HEK293 (cell line): ENCODE results near the gene ARHGEF40.

Source experiments
- BCL11B ChIP-seq: fragments of 450-650 bp; formaldehyde crosslinking; IDR thresholded peaks from 2 replicates; pipeline ENCODE4 v1.5.1; 2016; ENCODE audit warnings: low read depth, missing biosample characterization, missing genetic modification characterization
- IKZF3 ChIP-seq: fragments of 450-650 bp; IDR thresholded peaks from 2 replicates; pipeline ENCODE4 v1.5.0; 2018; ENCODE audit warnings: missing biosample characterization, mild to moderate bottlenecking, missing genetic modification characterization, moderate library complexity
- INSM2 ChIP-seq: fragments of 450-650 bp; formaldehyde crosslinking; IDR thresholded peaks from 2 replicates; pipeline ENCODE4 v1.5.1; 2016; ENCODE audit warnings: missing biosample characterization, missing genetic modification characterization
- KLF8 ChIP-seq: fragments of 450-650 bp; formaldehyde crosslinking; IDR thresholded peaks from 2 replicates; pipeline ENCODE4 v1.5.1; 2016; ENCODE audit warnings: missing biosample characterization, missing genetic modification characterization
- KLF9 ChIP-seq: fragments of 450-650 bp; formaldehyde crosslinking; IDR thresholded peaks from 2 replicates; pipeline ENCODE4 v1.5.1; 2016; ENCODE audit warnings: missing biosample characterization, missing genetic modification characterization, low read depth
- YY2 ChIP-seq: fragments of 450-650 bp; formaldehyde crosslinking; IDR thresholded peaks from 2 replicates; pipeline ENCODE4 v1.5.1; 2016; ENCODE audit warnings: missing biosample characterization, missing genetic modification characterization
- ZBTB1 ChIP-seq: fragments of 450-650 bp; formaldehyde crosslinking; IDR thresholded peaks from 2 replicates; pipeline ENCODE4 v1.5.1; 2016; ENCODE audit warnings: missing biosample characterization, missing genetic modification characterization
- ZBTB20 ChIP-seq: fragments of 450-650 bp; formaldehyde crosslinking; IDR thresholded peaks from 2 replicates; pipeline ENCODE4 v1.5.1; 2016; ENCODE audit warnings: missing biosample characterization, missing genetic modification characterization
- ZIC2 ChIP-seq: fragments of 450-650 bp; formaldehyde crosslinking; IDR thresholded peaks from 2 replicates; pipeline ENCODE4 v1.5.1; 2016; ENCODE audit warnings: missing biosample characterization, missing genetic modification characterization
- ZNF132 ChIP-seq: fragments of 450-650 bp; formaldehyde crosslinking; IDR thresholded peaks from 2 replicates; pipeline ENCODE4 v1.5.1; 2017; ENCODE audit warnings: missing biosample characterization, missing genetic modification characterization, borderline replicate concordance
- ZNF169 ChIP-seq: fragments of 450-650 bp; formaldehyde crosslinking; IDR thresholded peaks from 2 replicates; pipeline ENCODE4 v1.5.1; 2016; ENCODE audit warnings: missing biosample characterization, missing genetic modification characterization
- ZNF174 ChIP-seq: fragments of 450-650 bp; formaldehyde crosslinking; IDR thresholded peaks from 2 replicates; pipeline ENCODE4 v1.5.0; 2017; ENCODE audit warnings: missing biosample characterization, mild to moderate bottlenecking, missing genetic modification characterization
- ZNF175 ChIP-seq: fragments of 450-650 bp; formaldehyde crosslinking; IDR thresholded peaks from 2 replicates; pipeline ENCODE4 v1.5.1; 2016; ENCODE audit warnings: missing biosample characterization, missing genetic modification characterization
- ZNF184 ChIP-seq: fragments of 450-650 bp; IDR thresholded peaks from 2 replicates; pipeline ENCODE4 v1.5.1; 2018; ENCODE audit warnings: missing biosample characterization, mild to moderate bottlenecking, missing genetic modification characterization
- ZNF24 ChIP-seq: fragments of 450-650 bp; formaldehyde crosslinking; IDR thresholded peaks from 2 replicates; pipeline ENCODE4 v1.5.1; 2016; ENCODE audit warnings: missing biosample characterization, missing genetic modification characterization
- ZNF292 ChIP-seq: fragments of 450-650 bp; formaldehyde crosslinking; IDR thresholded peaks from 2 replicates; pipeline ENCODE4 v1.5.1; 2016; ENCODE audit warnings: low read depth, missing biosample characterization, missing genetic modification characterization, borderline replicate concordance
- ZNF391 ChIP-seq: fragments of 450-650 bp; formaldehyde crosslinking; IDR thresholded peaks from 2 replicates; pipeline ENCODE4 v1.5.1; 2016; ENCODE audit warnings: low read depth, missing biosample characterization, missing genetic modification characterization, borderline replicate concordance
- ZNF48 ChIP-seq: fragments of 450-650 bp; formaldehyde crosslinking; IDR thresholded peaks from 2 replicates; pipeline ENCODE4 v1.5.1; 2016; ENCODE audit warnings: missing biosample characterization, missing genetic modification characterization
- ZNF514 ChIP-seq: fragments of 450-650 bp; formaldehyde crosslinking; IDR thresholded peaks from 2 replicates; pipeline ENCODE4 v1.5.1; 2016; ENCODE audit warnings: missing biosample characterization, missing genetic modification characterization
- ZNF529 ChIP-seq: fragments of 450-650 bp; formaldehyde crosslinking; IDR thresholded peaks from 2 replicates; pipeline ENCODE4 v1.5.1; 2017; ENCODE audit warnings: missing genetic modification characterization, missing biosample characterization; ENCODE audit not compliant: insufficient replicate concordance
- ZNF596 ChIP-seq: fragments of 450-650 bp; IDR thresholded peaks from 2 replicates; pipeline ENCODE4 v1.5.0; 2018; ENCODE audit warnings: missing biosample characterization, mild to moderate bottlenecking, missing genetic modification characterization, moderate library complexity
- ZNF621 ChIP-seq: fragments of 450-650 bp; formaldehyde crosslinking; IDR thresholded peaks from 2 replicates; pipeline ENCODE4 v1.5.1; 2017; ENCODE audit warnings: missing biosample characterization, missing genetic modification characterization
- ZNF660 ChIP-seq: fragments of 450-650 bp; IDR thresholded peaks from 2 replicates; pipeline ENCODE4 v1.5.1; 2018; ENCODE audit warnings: missing biosample characterization, mild to moderate bottlenecking, missing genetic modification characterization
- ZNF664 ChIP-seq: fragments of 450-650 bp; formaldehyde crosslinking; IDR thresholded peaks from 2 replicates; pipeline ENCODE4 v1.5.1; 2016; ENCODE audit warnings: missing biosample characterization, missing genetic modification characterization
- ZNF747 ChIP-seq: fragments of 450-650 bp; formaldehyde crosslinking; IDR thresholded peaks from 2 replicates; pipeline ENCODE4 v1.5.1; 2016; ENCODE audit warnings: missing biosample characterization, missing genetic modification characterization
- ZNF768 ChIP-seq: fragments of 450-650 bp; formaldehyde crosslinking; IDR thresholded peaks from 2 replicates; pipeline ENCODE4 v1.5.1; 2018; ENCODE audit warnings: missing biosample characterization, mild to moderate bottlenecking, missing genetic modification characterization
- ZNF792 ChIP-seq: fragments of 450-650 bp; formaldehyde crosslinking; IDR thresholded peaks from 2 replicates; pipeline ENCODE4 v1.5.1; 2016; ENCODE audit warnings: missing biosample characterization, missing genetic modification characterization
- TF ChIP-seq, protein P1 (sequence below): sonication (generic); formaldehyde crosslinking; IDR thresholded peaks from 2 replicates; pipeline ENCODE4 v1.8.1; 2022; ENCODE audit warnings: mild to moderate bottlenecking, moderate library complexity, missing genetic modification reagents
- TF ChIP-seq, protein P2 (sequence below): fragments of 450-650 bp; formaldehyde crosslinking; IDR thresholded peaks from 2 replicates; pipeline ENCODE4 v1.5.1; 2017; ENCODE audit warnings: missing biosample characterization, missing genetic modification characterization
- TF ChIP-seq, protein P3 (sequence below): fragments of 450-650 bp; formaldehyde crosslinking; conservative IDR thresholded peaks from 2 replicates; pipeline ENCODE4 v1.5.1; 2016; ENCODE audit warnings: low read depth, missing biosample characterization, missing genetic modification characterization

The ARHGEF40 gene

GRCh38 chr14:21103710-21104447 lies 33.8 kb downstream of the ARHGEF40 start (continued):
- TF ChIP-seq ZNF132 (no peak), ZBTB20 (tag by site-specific recombination) (peak; percentile 93), ZNF24 (tag by site-specific recombination) (peak; percentile 92), ZNF292 (tag by site-specific recombination) (no peak), YY2 (tag by site-specific recombination) (no peak), ZNF792 (tag by site-specific recombination) (no peak), ZNF596 (tag by site-specific recombination) (peak; percentile 9; the same call in 1 of the 2 replicates), ZIC2 (tag by site-specific recombination) (peak; percentile 38; the same call in 1 of the 2 replicates), IKZF3 (tag by site-specific recombination) (no peak), ZNF747 (tag by site-specific recombination) (no peak), BCL11B (tag by site-specific recombination) (peak; percentile 66), ZNF621 (tag by site-specific recombination) (no peak), ZNF529 (no peak), KLF8 (tag by site-specific recombination) (peak; percentile 97), ZNF660 (tag by site-specific recombination) (peak; percentile 89), ZNF768 (no peak), ZNF174 (no peak), ZNF391 (tag by site-specific recombination) (peak; percentile 70; the same call in 1 of the 2 replicates), ZNF184 (tag by site-specific recombination) (peak; percentile 85), ZNF175 (tag by site-specific recombination) (no peak), ZNF169 (tag by site-specific recombination) (no peak), ZNF664 (tag by site-specific recombination) (no peak), ZNF48 (tag by site-specific recombination) (no peak), KLF9 (tag by site-specific recombination) (peak; percentile 46), ZBTB1 (tag by site-specific recombination) (no peak), INSM2 (peak; percentile 77), ZNF514 (no peak)
- TF ChIP-seq, protein P1, sequence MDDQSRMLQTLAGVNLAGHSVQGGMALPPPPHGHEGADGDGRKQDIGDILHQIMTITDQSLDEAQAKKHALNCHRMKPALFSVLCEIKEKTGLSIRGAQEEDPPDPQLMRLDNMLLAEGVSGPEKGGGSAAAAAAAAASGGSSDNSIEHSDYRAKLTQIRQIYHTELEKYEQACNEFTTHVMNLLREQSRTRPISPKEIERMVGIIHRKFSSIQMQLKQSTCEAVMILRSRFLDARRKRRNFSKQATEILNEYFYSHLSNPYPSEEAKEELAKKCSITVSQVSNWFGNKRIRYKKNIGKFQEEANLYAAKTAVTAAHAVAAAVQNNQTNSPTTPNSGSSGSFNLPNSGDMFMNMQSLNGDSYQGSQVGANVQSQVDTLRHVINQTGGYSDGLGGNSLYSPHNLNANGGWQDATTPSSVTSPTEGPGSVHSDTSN (CRISPR knock-in tag) = no peak; the same call in 1 of the 2 replicates
- TF ChIP-seq, protein P2, sequence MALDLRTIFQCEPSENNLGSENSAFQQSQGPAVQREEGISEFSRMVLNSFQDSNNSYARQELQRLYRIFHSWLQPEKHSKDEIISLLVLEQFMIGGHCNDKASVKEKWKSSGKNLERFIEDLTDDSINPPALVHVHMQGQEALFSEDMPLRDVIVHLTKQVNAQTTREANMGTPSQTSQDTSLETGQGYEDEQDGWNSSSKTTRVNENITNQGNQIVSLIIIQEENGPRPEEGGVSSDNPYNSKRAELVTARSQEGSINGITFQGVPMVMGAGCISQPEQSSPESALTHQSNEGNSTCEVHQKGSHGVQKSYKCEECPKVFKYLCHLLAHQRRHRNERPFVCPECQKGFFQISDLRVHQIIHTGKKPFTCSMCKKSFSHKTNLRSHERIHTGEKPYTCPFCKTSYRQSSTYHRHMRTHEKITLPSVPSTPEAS (tag by site-specific recombination) = no peak; the same call in 1 of the 2 replicates
- TF ChIP-seq, protein P3, sequence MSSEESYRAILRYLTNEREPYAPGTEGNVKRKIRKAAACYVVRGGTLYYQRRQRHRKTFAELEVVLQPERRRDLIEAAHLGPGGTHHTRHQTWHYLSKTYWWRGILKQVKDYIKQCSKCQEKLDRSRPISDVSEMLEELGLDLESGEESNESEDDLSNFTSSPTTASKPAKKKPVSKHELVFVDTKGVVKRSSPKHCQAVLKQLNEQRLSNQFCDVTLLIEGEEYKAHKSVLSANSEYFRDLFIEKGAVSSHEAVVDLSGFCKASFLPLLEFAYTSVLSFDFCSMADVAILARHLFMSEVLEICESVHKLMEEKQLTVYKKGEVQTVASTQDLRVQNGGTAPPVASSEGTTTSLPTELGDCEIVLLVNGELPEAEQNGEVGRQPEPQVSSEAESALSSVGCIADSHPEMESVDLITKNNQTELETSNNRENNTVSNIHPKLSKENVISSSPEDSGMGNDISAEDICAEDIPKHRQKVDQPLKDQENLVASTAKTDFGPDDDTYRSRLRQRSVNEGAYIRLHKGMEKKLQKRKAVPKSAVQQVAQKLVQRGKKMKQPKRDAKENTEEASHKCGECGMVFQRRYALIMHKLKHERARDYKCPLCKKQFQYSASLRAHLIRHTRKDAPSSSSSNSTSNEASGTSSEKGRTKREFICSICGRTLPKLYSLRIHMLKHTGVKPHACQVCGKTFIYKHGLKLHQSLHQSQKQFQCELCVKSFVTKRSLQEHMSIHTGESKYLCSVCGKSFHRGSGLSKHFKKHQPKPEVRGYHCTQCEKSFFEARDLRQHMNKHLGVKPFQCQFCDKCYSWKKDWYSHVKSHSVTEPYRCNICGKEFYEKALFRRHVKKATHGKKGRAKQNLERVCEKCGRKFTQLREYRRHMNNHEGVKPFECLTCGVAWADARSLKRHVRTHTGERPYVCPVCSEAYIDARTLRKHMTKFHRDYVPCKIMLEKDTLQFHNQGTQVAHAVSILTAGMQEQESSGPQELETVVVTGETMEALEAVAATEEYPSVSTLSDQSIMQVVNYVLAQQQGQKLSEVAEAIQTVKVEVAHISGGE (tag by site-specific recombination) = no peak; the same call in 1 of the 2 replicates
